ENCODE data around the gene MRM1. TPM values are rescaled to one million over a fixed set of nuclear protein-coding genes. Genes with fewer than 3 reads are reported as not detected.

The MRM1 gene
- total and polyA plus RNA-seq, 2 experiments from 2014 or later: 7.6 to 20.4 TPM

DNA sequence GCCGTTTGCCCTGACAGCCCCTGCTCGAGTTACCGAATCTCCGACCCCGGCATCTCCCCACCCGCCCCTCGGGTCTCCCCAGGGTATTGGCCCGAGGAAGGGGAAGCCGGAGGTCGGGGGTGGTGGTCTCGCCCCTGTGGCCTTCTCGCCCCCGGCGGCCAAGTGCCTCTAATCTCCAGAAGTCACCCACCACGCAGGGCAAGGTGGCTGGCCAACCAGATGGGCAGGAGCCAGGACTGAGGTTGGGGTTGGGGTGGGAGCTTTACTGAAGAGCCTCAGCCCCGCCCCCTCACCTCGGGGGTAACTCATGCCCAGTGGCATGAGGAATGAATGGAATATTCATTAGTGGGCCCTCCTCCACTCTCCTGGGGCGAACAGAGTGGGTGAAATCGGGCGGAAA is 9.1 kb upstream of the MRM1 start:
- ATAC-seq: peak; percentile 70
- DNase-seq (ENCODE audit: low spot score): peak; percentile 78
- Histone ChIP-seq H3F3A (replicated peaks; ENCODE audit: low read depth) (peaks cover 14% of the 10 kb centered on the region; the same call in 1 of the 2 replicates), H3K4me2 (peak overlapping the region; percentile 92), H3K4me1 (ENCODE audit: insufficient read depth) (peaks cover 21% of the 10 kb centered on the region), H3K27me3 (ENCODE audit: insufficient read depth) (no peaks in the 10 kb centered on the region), H3K4me3 (peak overlapping the region; percentile 95), H3K36me3 (ENCODE audit: insufficient read depth) (peaks cover 5% of the 10 kb centered on the region), H3K27ac (ENCODE audit: low read depth) (0 out of 2 replicates have a peak overlapping the region, but pooled peaks have one; percentile 76), H2AFZ (peak overlapping the region; percentile 89), H4K20me1 (replicated peaks; ENCODE audit: insufficient read depth) (peaks cover under 1% of the 10 kb centered on the region), H3K9me2 (ENCODE audit: insufficient read depth) (no peaks in the 10 kb centered on the region), H3K79me2 (replicated peaks; ENCODE audit: insufficient read depth) (peaks cover 21% of the 10 kb centered on the region)
- H3K27ac Mint-ChIP-seq: peak overlapping the region; percentile 92
- peaks cover 23% of the 10 kb centered on the region for H3K36me3 Mint-ChIP-seq (ENCODE audit: low read depth)
- peaks cover 11% of the 10 kb centered on the region for H3K27me3 Mint-ChIP-seq (ENCODE audit: insufficient read depth, low read depth, poor library complexity)
- no peak for TF ChIP-seq STAT1 (IDR thresholded peaks at IDR 0.05; ENCODE audit: unreplicated experiment)
- TF ChIP-seq POLR2AphosphoS5 (IDR thresholded peaks at IDR 0.05; ENCODE audit: low read depth): peak; percentile 48
- TF ChIP-seq NANOG (IDR thresholded peaks at IDR 0.05; ENCODE audit: borderline replicate concordance): no peak
- no peak for TF ChIP-seq EZH2 (IDR thresholded peaks at IDR 0.05; ENCODE audit: low read depth, unreplicated experiment)
- TF ChIP-seq, protein P1, sequence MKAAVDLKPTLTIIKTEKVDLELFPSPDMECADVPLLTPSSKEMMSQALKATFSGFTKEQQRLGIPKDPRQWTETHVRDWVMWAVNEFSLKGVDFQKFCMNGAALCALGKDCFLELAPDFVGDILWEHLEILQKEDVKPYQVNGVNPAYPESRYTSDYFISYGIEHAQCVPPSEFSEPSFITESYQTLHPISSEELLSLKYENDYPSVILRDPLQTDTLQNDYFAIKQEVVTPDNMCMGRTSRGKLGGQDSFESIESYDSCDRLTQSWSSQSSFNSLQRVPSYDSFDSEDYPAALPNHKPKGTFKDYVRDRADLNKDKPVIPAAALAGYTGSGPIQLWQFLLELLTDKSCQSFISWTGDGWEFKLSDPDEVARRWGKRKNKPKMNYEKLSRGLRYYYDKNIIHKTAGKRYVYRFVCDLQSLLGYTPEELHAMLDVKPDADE (IDR thresholded peaks at IDR 0.05): no peak
- TF ChIP-seq EZH2phosphoT487 (IDR thresholded peaks at IDR 0.05; ENCODE audit: unreplicated experiment): no peak
- no peak for TF ChIP-seq ZNF331 (CRISPR knock-in tag; IDR thresholded peaks at IDR 0.05; ENCODE audit: low read depth)
- peaks cover 18% of the 10 kb centered on the region for H3K4me1 Mint-ChIP-seq
- peak overlapping the region; percentile 93 for H3K4me3 Mint-ChIP-seq
- H3K9me3 Mint-ChIP-seq: no peaks in the 10 kb centered on the region

DNA sequence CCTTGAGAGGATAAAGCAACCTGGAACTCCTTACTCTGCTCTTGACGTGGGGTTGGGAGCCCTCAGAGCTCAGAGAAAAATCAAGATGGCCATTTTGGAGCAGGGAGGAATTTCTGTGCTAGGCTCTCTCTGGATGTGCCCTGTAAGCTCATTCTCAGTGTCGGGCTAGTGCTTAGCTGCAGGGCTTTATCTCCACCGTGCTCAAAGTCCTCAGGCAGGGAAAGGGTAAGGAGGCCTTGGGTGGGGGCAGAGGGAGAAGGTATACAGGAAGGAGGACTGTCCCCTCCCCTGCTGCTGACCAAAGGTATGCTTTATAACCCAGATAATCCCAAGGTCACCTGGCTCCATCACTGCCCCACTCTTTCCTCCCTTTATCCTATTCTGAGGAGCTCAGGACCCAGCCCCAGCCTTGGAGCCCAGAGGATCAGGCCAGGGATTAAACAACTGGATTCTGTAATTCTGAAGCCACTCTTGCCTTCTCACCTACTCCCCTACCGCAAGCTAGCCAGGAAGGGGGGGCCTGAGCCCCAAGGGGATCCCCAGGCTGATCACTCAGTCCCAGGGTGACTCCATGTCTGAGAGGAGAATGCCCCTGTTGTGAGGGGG is 8.6 kb upstream of the MRM1 start:
- H3K27ac Mint-ChIP-seq: peak overlapping the region; percentile 92
- Histone ChIP-seq H3K4me2 (peak overlapping the region; percentile 92), H3K36me3 (ENCODE audit: insufficient read depth) (peaks cover 5% of the 10 kb centered on the region), H3F3A (replicated peaks; ENCODE audit: low read depth) (peaks cover 13% of the 10 kb centered on the region; the same call in 1 of the 2 replicates), H3K4me1 (ENCODE audit: insufficient read depth) (peaks cover 21% of the 10 kb centered on the region), H3K27ac (ENCODE audit: low read depth) (peak overlapping the region; percentile 76; the same call in 1 of the 2 replicates), H4K20me1 (replicated peaks; ENCODE audit: insufficient read depth) (peaks cover 2% of the 10 kb centered on the region), H2AFZ (peak overlapping the region; percentile 89), H3K79me2 (replicated peaks; ENCODE audit: insufficient read depth) (peaks cover 21% of the 10 kb centered on the region), H3K4me3 (peak overlapping the region; percentile 95), H3K27me3 (ENCODE audit: insufficient read depth) (no peaks in the 10 kb centered on the region), H3K9me2 (ENCODE audit: insufficient read depth) (no peaks in the 10 kb centered on the region)
- DNase-seq (ENCODE audit: low spot score) (peak; percentile 29), ATAC-seq (peak; percentile 11)
- H3K36me3 Mint-ChIP-seq (ENCODE audit: low read depth): peaks cover 22% of the 10 kb centered on the region
- H3K27me3 Mint-ChIP-seq (ENCODE audit: insufficient read depth, low read depth, poor library complexity): peaks cover 11% of the 10 kb centered on the region
- H3K9me3 Mint-ChIP-seq: no peaks in the 10 kb centered on the region
- H3K4me3 Mint-ChIP-seq: peak overlapping the region; percentile 93
- H3K4me1 Mint-ChIP-seq: peaks cover 18% of the 10 kb centered on the region
- no peak for TF ChIP-seq NANOG (IDR thresholded peaks at IDR 0.05; ENCODE audit: borderline replicate concordance)
- no peak for TF ChIP-seq EZH2 (IDR thresholded peaks at IDR 0.05; ENCODE audit: low read depth, unreplicated experiment)
- TF ChIP-seq, protein P1 (IDR thresholded peaks at IDR 0.05): no peak
- TF ChIP-seq JUNB (IDR thresholded peaks at IDR 0.05; ENCODE audit: unreplicated experiment): no peak
- no peak for TF ChIP-seq EZH2phosphoT487 (IDR thresholded peaks at IDR 0.05; ENCODE audit: unreplicated experiment)
- no peak for TF ChIP-seq ZNF331 (CRISPR knock-in tag; IDR thresholded peaks at IDR 0.05; ENCODE audit: low read depth)
- TF ChIP-seq, protein P2, sequence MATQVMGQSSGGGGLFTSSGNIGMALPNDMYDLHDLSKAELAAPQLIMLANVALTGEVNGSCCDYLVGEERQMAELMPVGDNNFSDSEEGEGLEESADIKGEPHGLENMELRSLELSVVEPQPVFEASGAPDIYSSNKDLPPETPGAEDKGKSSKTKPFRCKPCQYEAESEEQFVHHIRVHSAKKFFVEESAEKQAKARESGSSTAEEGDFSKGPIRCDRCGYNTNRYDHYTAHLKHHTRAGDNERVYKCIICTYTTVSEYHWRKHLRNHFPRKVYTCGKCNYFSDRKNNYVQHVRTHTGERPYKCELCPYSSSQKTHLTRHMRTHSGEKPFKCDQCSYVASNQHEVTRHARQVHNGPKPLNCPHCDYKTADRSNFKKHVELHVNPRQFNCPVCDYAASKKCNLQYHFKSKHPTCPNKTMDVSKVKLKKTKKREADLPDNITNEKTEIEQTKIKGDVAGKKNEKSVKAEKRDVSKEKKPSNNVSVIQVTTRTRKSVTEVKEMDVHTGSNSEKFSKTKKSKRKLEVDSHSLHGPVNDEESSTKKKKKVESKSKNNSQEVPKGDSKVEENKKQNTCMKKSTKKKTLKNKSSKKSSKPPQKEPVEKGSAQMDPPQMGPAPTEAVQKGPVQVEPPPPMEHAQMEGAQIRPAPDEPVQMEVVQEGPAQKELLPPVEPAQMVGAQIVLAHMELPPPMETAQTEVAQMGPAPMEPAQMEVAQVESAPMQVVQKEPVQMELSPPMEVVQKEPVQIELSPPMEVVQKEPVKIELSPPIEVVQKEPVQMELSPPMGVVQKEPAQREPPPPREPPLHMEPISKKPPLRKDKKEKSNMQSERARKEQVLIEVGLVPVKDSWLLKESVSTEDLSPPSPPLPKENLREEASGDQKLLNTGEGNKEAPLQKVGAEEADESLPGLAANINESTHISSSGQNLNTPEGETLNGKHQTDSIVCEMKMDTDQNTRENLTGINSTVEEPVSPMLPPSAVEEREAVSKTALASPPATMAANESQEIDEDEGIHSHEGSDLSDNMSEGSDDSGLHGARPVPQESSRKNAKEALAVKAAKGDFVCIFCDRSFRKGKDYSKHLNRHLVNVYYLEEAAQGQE (IDR thresholded peaks at IDR 0.05; ENCODE audit: unreplicated experiment): no peak
- no peak for TF ChIP-seq ZNF114 (CRISPR knock-in tag; IDR thresholded peaks at IDR 0.05)
